Esophagus squamous epithelium (tissue), 4 donors: ENCODE results near the gene CAP2.

Source experiments
- POLR2A ChIP-seq, 4 donors: fragments of 450-650 bp; IDR thresholded peaks; one replicate each; pipeline ENCODE4 v1.6.1; 2017; ENCODE audit warnings: antibody characterized with exemption in 4 of 4, mild to moderate bottlenecking in 4 of 4, moderate library complexity in 3 of 4
- TF ChIP-seq, protein P1 (sequence below), 6 experiments: fragments of 450-650 bp in 4 of 6; fragments of 200-600 bp in 2 of 6; sonication (generic) in 2 of 6; IDR thresholded peaks; one replicate each; pipeline ENCODE4 v1.5.1; 2016 to 2019; ENCODE audit warnings: antibody characterized with exemption in 6 of 6, mild to moderate bottlenecking in 4 of 6, moderate library complexity in 4 of 6

DNA sequence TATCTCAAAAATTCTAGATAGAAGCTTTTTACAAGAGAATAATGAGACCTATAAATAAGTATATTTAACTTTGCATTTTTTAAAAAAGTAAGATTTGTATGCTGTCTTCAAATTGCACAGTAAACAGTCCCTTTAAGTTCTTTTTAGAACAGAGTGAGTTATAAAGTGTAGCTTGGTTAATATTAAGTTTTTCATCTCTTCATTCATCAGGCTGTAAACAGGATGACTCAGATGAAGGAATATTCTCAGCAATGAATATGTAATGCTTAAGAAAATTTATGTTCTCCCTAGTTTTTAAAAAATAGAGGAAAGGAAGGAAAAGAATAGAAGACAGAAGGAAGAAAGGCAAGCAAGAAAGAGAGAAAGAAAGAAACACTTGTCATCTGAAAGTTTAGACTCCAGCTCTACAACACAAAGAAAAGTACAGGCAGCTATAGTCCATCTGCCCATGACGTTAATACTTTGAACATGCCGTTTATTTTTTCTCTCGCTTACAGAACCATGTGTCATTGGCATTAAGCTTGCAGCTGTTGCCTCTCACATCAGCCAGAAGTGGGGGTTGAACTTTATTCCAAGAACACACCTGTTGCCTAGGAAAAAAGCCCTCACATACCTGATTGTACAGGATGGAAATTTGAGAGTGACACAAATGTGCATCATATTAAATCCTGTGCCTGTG is 36.1 kb downstream of the CAP2 start:
- TF ChIP-seq, protein P1, sequence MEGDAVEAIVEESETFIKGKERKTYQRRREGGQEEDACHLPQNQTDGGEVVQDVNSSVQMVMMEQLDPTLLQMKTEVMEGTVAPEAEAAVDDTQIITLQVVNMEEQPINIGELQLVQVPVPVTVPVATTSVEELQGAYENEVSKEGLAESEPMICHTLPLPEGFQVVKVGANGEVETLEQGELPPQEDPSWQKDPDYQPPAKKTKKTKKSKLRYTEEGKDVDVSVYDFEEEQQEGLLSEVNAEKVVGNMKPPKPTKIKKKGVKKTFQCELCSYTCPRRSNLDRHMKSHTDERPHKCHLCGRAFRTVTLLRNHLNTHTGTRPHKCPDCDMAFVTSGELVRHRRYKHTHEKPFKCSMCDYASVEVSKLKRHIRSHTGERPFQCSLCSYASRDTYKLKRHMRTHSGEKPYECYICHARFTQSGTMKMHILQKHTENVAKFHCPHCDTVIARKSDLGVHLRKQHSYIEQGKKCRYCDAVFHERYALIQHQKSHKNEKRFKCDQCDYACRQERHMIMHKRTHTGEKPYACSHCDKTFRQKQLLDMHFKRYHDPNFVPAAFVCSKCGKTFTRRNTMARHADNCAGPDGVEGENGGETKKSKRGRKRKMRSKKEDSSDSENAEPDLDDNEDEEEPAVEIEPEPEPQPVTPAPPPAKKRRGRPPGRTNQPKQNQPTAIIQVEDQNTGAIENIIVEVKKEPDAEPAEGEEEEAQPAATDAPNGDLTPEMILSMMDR (IDR thresholded peaks at IDR 0.05), result no peak
- TF ChIP-seq POLR2A (IDR thresholded peaks at IDR 0.05), result no peak
